H9 (cell line): ENCODE data around the gene AGO1. TPM values are rescaled to one million over a fixed set of nuclear protein-coding genes. Genes with fewer than 3 reads are reported as not detected.
A peak's percentile ranks its signal among the peaks of the same experiment; 100 is the strongest.

Source experiments
- DNase-seq: peaks from one replicate; pipeline ENCODE4 v3.0.0-alpha.2; 2017
- H2AFZ ChIP-seq: one replicate; pipeline ENCODE4 v1.6.1; 2013; ENCODE audit warnings: mild to moderate bottlenecking, low read length, control low read depth, moderate library complexity
- H2AK5ac ChIP-seq: 2 replicates; pipeline ENCODE4 v1.6.1; 2013; ENCODE audit warnings: low read length, control low read depth, mixed read lengths; ENCODE audit not compliant: insufficient read length
- H2BK120ac ChIP-seq: one replicate; pipeline ENCODE4 v1.6.1; 2013; ENCODE audit warnings: low read depth, mild to moderate bottlenecking, low read length, control low read depth, inconsistent platforms; ENCODE audit not compliant: poor library complexity, severe bottlenecking
- H2BK12ac ChIP-seq: 2 replicates; pipeline ENCODE4 v1.6.1; 2013; ENCODE audit warnings: low read length, control low read depth, mixed read lengths, low read depth; ENCODE audit not compliant: insufficient read length
- H2BK15ac ChIP-seq: 2 replicates; pipeline ENCODE4 v1.6.1; 2013; ENCODE audit warnings: low read depth, low read length, control low read depth
- H2BK20ac ChIP-seq: one replicate; pipeline ENCODE4 v1.6.1; 2013; ENCODE audit warnings: low read depth, mild to moderate bottlenecking, low read length, control low read depth, inconsistent platforms; ENCODE audit not compliant: poor library complexity, severe bottlenecking
- H2BK5ac ChIP-seq: 2 replicates; pipeline ENCODE4 v1.6.1; 2013; ENCODE audit warnings: low read length, control low read depth, mixed read lengths; ENCODE audit not compliant: insufficient read length
- H3K14ac ChIP-seq: 2 replicates; pipeline ENCODE4 v1.6.1; 2013; ENCODE audit warnings: low read length, control low read depth; ENCODE audit not compliant: insufficient read depth
- H3K18ac ChIP-seq: 2 replicates; pipeline ENCODE4 v1.6.1; 2013; ENCODE audit warnings: low read depth, mild to moderate bottlenecking, mixed read lengths, low read length, control low read depth; ENCODE audit not compliant: insufficient read length
- H3K23ac ChIP-seq: 2 replicates; pipeline ENCODE4 v1.6.1; 2013; ENCODE audit warnings: low read length, control low read depth, mixed read lengths, low read depth; ENCODE audit not compliant: insufficient read length
- H3K23me2 ChIP-seq: 2 replicates; pipeline ENCODE4 v1.6.1; 2013; ENCODE audit warnings: low read depth, mild to moderate bottlenecking, mixed read lengths, low read length, control low read depth; ENCODE audit not compliant: insufficient read length, poor library complexity, severe bottlenecking
- H3K27ac ChIP-seq: 2 replicates; pipeline ENCODE4 v1.5.1; 2013; ENCODE audit warnings: low read length, control low read depth, mixed read lengths, low read depth; ENCODE audit not compliant: insufficient read length
- H3K27me3 ChIP-seq: 2 replicates; pipeline ENCODE4 v1.6.1; 2013; ENCODE audit warnings: low read length, control low read depth, inconsistent platforms; ENCODE audit not compliant: insufficient read depth
- H3K4ac ChIP-seq: 2 replicates; pipeline ENCODE4 v1.6.1; 2013; ENCODE audit warnings: low read depth, mild to moderate bottlenecking, control low read depth, inconsistent platforms, low read length, moderate library complexity
- H3K4me1 ChIP-seq: 2 replicates; pipeline ENCODE4 v1.6.1; 2013; ENCODE audit warnings: low read length, control low read depth, inconsistent platforms; ENCODE audit not compliant: insufficient read depth
- H3K4me2 ChIP-seq: 2 replicates; pipeline ENCODE4 v1.6.1; 2013; ENCODE audit warnings: low read length, control low read depth, mixed read lengths; ENCODE audit not compliant: insufficient read length, insufficient read depth
- H3K56ac ChIP-seq: 2 replicates; pipeline ENCODE4 v1.6.1; 2013; ENCODE audit warnings: low read depth, mild to moderate bottlenecking, mixed read lengths, low read length, control low read depth; ENCODE audit not compliant: insufficient read length
- H3K79me1 ChIP-seq: 2 replicates; pipeline ENCODE4 v1.6.1; 2013; ENCODE audit warnings: low read depth, mild to moderate bottlenecking, moderate library complexity, low read length, control low read depth, inconsistent platforms; ENCODE audit not compliant: insufficient read depth, poor library complexity, severe bottlenecking
- H3K79me2 ChIP-seq: 2 replicates; pipeline ENCODE4 v1.6.1; 2013; ENCODE audit warnings: low read length, control low read depth, inconsistent platforms; ENCODE audit not compliant: insufficient read depth
- H3K9ac ChIP-seq: 2 replicates; pipeline ENCODE4 v1.6.1; 2013; ENCODE audit warnings: low read length, control low read depth, mixed read lengths; ENCODE audit not compliant: insufficient read length; ENCODE audit errors: extremely low read depth
- H3K9me3 ChIP-seq: one replicate; pipeline ENCODE4 v1.6.1; 2013; ENCODE audit warnings: low read depth, low read length, inconsistent platforms; ENCODE audit not compliant: control insufficient read depth
- H3T11ph ChIP-seq: one replicate; pipeline ENCODE4 v1.6.1; 2013; ENCODE audit warnings: mild to moderate bottlenecking, low read length, control low read depth, inconsistent platforms
- H4K20me1 ChIP-seq: one replicate; pipeline ENCODE4 v1.6.1; 2013; ENCODE audit not compliant: control insufficient read depth, insufficient read length, insufficient read depth
- H4K5ac ChIP-seq: 2 replicates; pipeline ENCODE4 v1.6.1; 2013; ENCODE audit warnings: low read depth, mild to moderate bottlenecking, mixed read lengths, low read length, control low read depth; ENCODE audit not compliant: insufficient read length
- H4K8ac ChIP-seq: replicated peaks from 2 replicates; pipeline ENCODE4 v1.6.1; 2013; ENCODE audit warnings: low read length, control low read depth, mixed read lengths, low read depth; ENCODE audit not compliant: insufficient read length
- H4K91ac ChIP-seq: 2 replicates; pipeline ENCODE4 v1.6.1; 2013; ENCODE audit warnings: low read depth, mild to moderate bottlenecking, moderate library complexity, mixed read lengths, low read length, control low read depth; ENCODE audit not compliant: insufficient read length
- H3K27ac Mint-ChIP-seq, 3 experiments: 2 replicates in 2 of 3; 3 replicates in 1 of 3; pipeline ENCODE4 v1.8.0; 2020 to 2021; ENCODE audit warnings: mixed read lengths in 3 of 3, mild to moderate bottlenecking in 1 of 3, moderate library complexity in 1 of 3
- H3K27me3 Mint-ChIP-seq: 2 replicates; pipeline ENCODE4 v1.8.0; 2021; ENCODE audit warnings: low read depth, mild to moderate bottlenecking, moderate library complexity, mixed read lengths
- H3K36me3 Mint-ChIP-seq, 3 experiments: 2 replicates in 2 of 3; 3 replicates in 1 of 3; pipeline ENCODE4 v1.8.0; 2020 to 2021; ENCODE audit warnings: low read depth in 3 of 3, mixed read lengths in 3 of 3; ENCODE audit not compliant: insufficient read depth in 1 of 3
- H3K4me1 Mint-ChIP-seq, 2 experiments: 2 replicates each; pipeline ENCODE4 v1.8.0; 2020; ENCODE audit warnings: mixed read lengths in 2 of 2
- H3K4me3 Mint-ChIP-seq, 2 experiments: 2 replicates in 1 of 2; 3 replicates in 1 of 2; pipeline ENCODE4 v1.8.0; 2020 to 2021; ENCODE audit warnings: mild to moderate bottlenecking in 2 of 2, mixed read lengths in 2 of 2, moderate library complexity in 1 of 2
- H3K9me3 Mint-ChIP-seq, 2 experiments: 2 replicates in 1 of 2; 3 replicates in 1 of 2; pipeline ENCODE4 v1.8.0; 2020; ENCODE audit warnings: mild to moderate bottlenecking in 2 of 2, mixed read lengths in 2 of 2, moderate library complexity in 1 of 2
- WGBS: extraction: QIAGEN DNeasy Blood & Tissue Kit; methylation state at CpG from one replicate; pipeline ENCODE4 v1.1.7; 2013; ENCODE audit warnings: missing lambda C conversion rate, low lambda C conversion rate, mixed read lengths; ENCODE audit not compliant: insufficient read length; ENCODE audit errors: extremely low coverage; 5-methylcytosine and 5-hydroxymethylcytosine counted together
- total RNA-seq: library from RNA; stranded (reverse); gene quantifications from 2 replicates; pipeline ENCODE4 v1.2.1, GENCODE V29; 2021
- TF ChIP-seq, protein P1 (sequence below): fragments of 200-600 bp; sonication (generic); conservative IDR thresholded peaks from 3 replicates; pipeline ENCODE4 v1.8.0; 2021; ENCODE audit warnings: antibody characterized with exemption, mild to moderate bottlenecking

AGO1 gene
- total RNA-seq, 1 experiment from 2014 or later = 74.2 TPM

DNA sequence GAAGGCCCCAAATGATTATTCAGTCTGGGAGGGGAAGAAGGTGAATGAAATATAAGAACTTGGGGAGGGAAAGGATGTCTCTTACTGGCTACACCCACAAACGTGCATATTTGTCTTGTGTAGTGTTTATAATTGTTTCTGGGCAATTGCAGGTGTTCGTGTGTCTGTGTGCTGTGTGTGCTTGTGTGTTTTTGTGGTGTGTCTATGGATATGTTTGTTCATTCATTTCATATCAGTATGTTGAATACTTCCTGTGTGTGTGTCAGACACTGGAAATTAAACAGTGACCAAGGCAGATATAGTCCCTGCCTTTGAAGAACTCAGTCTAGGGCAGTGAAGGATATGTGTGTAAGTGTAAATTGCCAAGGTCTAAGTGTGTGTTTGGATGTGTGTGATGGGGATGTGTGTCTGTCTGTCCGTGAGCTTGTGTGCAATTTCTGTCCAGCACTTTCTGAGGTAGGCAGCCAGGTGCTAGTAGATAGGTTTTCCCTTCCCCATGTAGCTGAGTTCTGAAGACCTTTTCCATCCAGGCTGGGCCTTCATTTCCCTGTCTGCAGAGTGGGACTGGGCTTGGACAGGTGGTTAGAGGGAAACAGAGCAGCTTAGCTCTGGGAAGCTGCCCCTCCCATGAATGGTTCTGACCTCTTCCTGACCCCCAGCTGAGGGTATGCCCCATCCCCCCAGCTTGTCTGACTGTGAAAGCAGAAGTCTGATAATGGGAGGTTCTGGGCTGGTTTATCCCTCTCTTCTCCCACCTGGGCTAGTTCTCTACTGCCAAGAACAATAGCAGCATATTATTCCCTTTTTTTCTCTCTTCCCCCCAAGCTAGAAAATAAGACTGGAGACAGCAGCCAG lies 3.8 kb downstream of the AGO1 start:
- H3K4me3 Mint-ChIP-seq = peak overlapping the region; percentile 69 to 82
- H3K4me1 Mint-ChIP-seq = peaks cover 45 to 47% of the 10 kb centered on the region in 2 experiments
- H3K4me2 ChIP-seq = peak overlapping the region; percentile 72

More for the DNA sequence above, 3.8 kb downstream of the AGO1 start:
- DNase-seq = no peak
- Histone ChIP-seq H2BK15ac (no peak overlapping the region), H4K91ac (no peak overlapping the region), H3K18ac (no peak overlapping the region), H3K14ac (no peak overlapping the region), H3K9ac (no peak overlapping the region), H4K5ac (no peak overlapping the region), H4K8ac (no peak overlapping the region), H2AFZ (no peak overlapping the region), H3K79me2 (peaks cover 24% of the 10 kb centered on the region; the same call in 1 of the 2 replicates), H2BK120ac (no peak overlapping the region), H3K23me2 (peaks cover 13% of the 10 kb centered on the region), H3T11ph (no peak overlapping the region), H3K9me3 (no peaks in the 10 kb centered on the region), H3K4me1 (peaks cover 16% of the 10 kb centered on the region), H3K4ac (no peak overlapping the region), H3K27me3 (no peaks in the 10 kb centered on the region), H4K20me1 (peaks cover 4% of the 10 kb centered on the region), H2BK5ac (no peak overlapping the region), H2BK20ac (no peak overlapping the region), H2BK12ac (no peak overlapping the region), H3K27ac (no peak overlapping the region), H3K56ac (no peak overlapping the region), H3K23ac (no peak overlapping the region), H3K79me1 (peaks cover 7% of the 10 kb centered on the region), H2AK5ac (no peak overlapping the region)
- Mint-ChIP-seq H3K36me3 (peaks cover 14 to 31% (median 28%) of the 10 kb centered on the region in 3 experiments; a peak in 6 of 7 replicates), H3K9me3 (no peaks in the 10 kb centered on the region), H3K27ac (peak overlapping the region; percentile 97), H3K27me3 (no peaks in the 10 kb centered on the region)
- TF ChIP-seq, protein P1, sequence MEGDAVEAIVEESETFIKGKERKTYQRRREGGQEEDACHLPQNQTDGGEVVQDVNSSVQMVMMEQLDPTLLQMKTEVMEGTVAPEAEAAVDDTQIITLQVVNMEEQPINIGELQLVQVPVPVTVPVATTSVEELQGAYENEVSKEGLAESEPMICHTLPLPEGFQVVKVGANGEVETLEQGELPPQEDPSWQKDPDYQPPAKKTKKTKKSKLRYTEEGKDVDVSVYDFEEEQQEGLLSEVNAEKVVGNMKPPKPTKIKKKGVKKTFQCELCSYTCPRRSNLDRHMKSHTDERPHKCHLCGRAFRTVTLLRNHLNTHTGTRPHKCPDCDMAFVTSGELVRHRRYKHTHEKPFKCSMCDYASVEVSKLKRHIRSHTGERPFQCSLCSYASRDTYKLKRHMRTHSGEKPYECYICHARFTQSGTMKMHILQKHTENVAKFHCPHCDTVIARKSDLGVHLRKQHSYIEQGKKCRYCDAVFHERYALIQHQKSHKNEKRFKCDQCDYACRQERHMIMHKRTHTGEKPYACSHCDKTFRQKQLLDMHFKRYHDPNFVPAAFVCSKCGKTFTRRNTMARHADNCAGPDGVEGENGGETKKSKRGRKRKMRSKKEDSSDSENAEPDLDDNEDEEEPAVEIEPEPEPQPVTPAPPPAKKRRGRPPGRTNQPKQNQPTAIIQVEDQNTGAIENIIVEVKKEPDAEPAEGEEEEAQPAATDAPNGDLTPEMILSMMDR = no peak
- no CpG with 5 or more reads among the region's 3 CpGs for WGBS
